Measurements from ENCODE around the gene SIGMAR1.

GRCh38 chr9:34592895-34593601 is 44.5 kb downstream of the SIGMAR1 start:
- TF ChIP-seq CTCF (IDR thresholded peaks at IDR 0.05) (no peak), POLR2A (IDR thresholded peaks at IDR 0.05) (no peak)

Measured in testis (tissue), 2 donors.